Measurements from ENCODE around the gene EMC9. TPM values are rescaled to one million over a fixed set of nuclear protein-coding genes. Genes with fewer than 3 reads are reported as not detected.

Gene EMC9
- total and polyA plus RNA-seq, 2 of the 8 experiments (the other 6 are each of a cell fraction or from before 2014, with no cell fraction given) = 38.4 to 47.2 TPM

DNA sequence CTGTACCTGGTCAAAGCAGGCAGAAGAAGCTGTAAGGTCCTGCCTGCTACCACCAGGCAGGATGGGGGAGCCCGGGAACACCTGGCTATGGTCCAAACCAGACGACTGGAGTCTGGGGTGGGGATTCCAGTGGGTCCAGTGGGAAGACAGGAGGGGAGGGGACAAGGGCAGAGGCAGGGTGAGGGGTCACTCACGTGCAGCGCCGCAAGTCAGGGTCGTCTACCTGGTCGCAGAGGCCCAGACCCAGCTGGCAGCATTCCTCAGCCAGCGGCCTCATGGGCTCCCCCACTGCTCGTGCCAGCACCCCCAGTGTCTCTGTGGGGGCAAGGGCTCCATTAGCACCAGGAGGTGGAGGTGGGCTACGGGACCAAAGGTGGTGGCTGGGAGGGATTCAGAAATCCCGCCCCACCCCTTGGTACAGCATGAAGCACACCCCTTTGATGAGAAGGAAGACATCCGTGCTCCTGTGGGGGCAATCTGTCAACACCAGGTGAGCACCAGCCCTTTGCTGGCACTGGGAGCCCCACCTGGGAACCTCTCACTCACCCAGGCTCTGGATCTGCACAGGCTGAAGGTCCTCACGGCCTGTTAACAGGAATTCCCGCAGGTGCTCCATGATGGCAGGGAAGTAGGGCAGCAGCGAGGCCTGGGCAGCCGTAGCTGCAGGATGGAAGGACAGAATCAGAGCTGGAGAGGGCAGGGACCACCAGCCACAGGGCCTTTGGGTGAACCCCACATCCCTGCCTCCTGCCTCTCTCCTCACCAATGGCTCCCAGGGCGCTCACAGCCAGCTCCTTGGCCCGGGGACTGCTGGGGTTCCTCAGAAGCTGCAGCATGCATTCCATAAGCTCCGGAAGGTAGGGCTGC is 42.9 kb upstream of the EMC9 start (continued):
- TF ChIP-seq PHF8 (conservative IDR thresholded peaks at IDR 0.05; ENCODE audit: low read depth, low read length) (no peak), KDM5A (IDR thresholded peaks at IDR 0.05; ENCODE audit: low read length) (no peak), RXRA (IDR thresholded peaks at IDR 0.05; ENCODE audit: insufficient read depth, low read depth, low read length) (no peak), TAF1 (IDR thresholded peaks at IDR 0.05; ENCODE audit: low read depth, low read length) (no peak)
- TF ChIP-seq, protein P1, sequence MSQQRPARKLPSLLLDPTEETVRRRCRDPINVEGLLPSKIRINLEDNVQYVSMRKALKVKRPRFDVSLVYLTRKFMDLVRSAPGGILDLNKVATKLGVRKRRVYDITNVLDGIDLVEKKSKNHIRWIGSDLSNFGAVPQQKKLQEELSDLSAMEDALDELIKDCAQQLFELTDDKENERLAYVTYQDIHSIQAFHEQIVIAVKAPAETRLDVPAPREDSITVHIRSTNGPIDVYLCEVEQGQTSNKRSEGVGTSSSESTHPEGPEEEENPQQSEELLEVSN (IDR thresholded peaks at IDR 0.05) = no peak

Data from H1 (cell line).